H1 (cell line): ENCODE measurements around the gene CIRBP. TPM values are rescaled to one million over a fixed set of nuclear protein-coding genes. Genes with fewer than 3 reads are reported as not detected.

ENCODE experiments used
- CTCF ChIA-PET: fragments of 300-600 bp; sonication (Branson Sonifier 250); formaldehyde crosslinking; loops from one replicate; lab custom pipeline; 2021; ENCODE audit not compliant: partially characterized antibody; lab: Charles Lee
- POLR2A ChIA-PET: fragments of 300-600 bp; sonication (Branson Sonifier 250); formaldehyde crosslinking; loops from one replicate; lab custom pipeline; 2021; ENCODE audit warnings: inconsistent platforms; ENCODE audit not compliant: partially characterized antibody; lab: Charles Lee
- DNase-seq, 2 experiments: peaks; one replicate each; pipeline versions ENCODE4 v3.0.0 to v3.0.0-alpha.2; 2010 to 2022; ENCODE audit warnings: low spot score in 2 of 2, low read depth in 1 of 2, mixed read lengths in 1 of 2
- FAIRE-seq: peaks from 2 replicates; lab custom pipeline; 2011; peaks lifted over from hg19 to GRCh38; lab: Jason Lieb, UNC
- H2AFZ ChIP-seq: 2 replicates; pipeline ENCODE4 v1.8.1; 2012; ENCODE audit warnings: low read length, inconsistent platforms
- H2AK5ac ChIP-seq: 2 replicates; pipeline ENCODE4 v1.6.1; 2013; ENCODE audit warnings: low read depth, low read length
- H2BK120ac ChIP-seq: replicated peaks from 2 replicates; pipeline ENCODE3; 2013; ENCODE audit warnings: low read depth, low read length, inconsistent platforms
- H2BK12ac ChIP-seq: 2 replicates; pipeline ENCODE4 v1.6.1; 2013; ENCODE audit warnings: low read depth, low read length
- H2BK15ac ChIP-seq: 2 replicates; pipeline ENCODE4 v1.6.1; 2013; ENCODE audit warnings: low read length
- H2BK20ac ChIP-seq: 2 replicates; pipeline ENCODE4 v1.6.1; 2013; ENCODE audit warnings: low read length
- H2BK5ac ChIP-seq: 2 replicates; pipeline ENCODE4 v1.6.1; 2013; ENCODE audit warnings: low read depth, low read length
- H3K14ac ChIP-seq: 2 replicates; pipeline ENCODE4 v1.6.1; 2013; ENCODE audit warnings: inconsistent platforms; ENCODE audit not compliant: insufficient read length
- H3K18ac ChIP-seq: 2 replicates; pipeline ENCODE4 v1.6.1; 2013; ENCODE audit warnings: low read length; ENCODE audit errors: extremely low read depth
- H3K23ac ChIP-seq: 2 replicates; pipeline ENCODE4 v1.6.1; 2013; ENCODE audit warnings: inconsistent platforms; ENCODE audit not compliant: insufficient read length
- H3K23me2 ChIP-seq: 2 replicates; pipeline ENCODE4 v1.6.1; 2013; ENCODE audit warnings: low read depth, low read length
- H3K27ac ChIP-seq: 2 replicates; pipeline ENCODE4 v1.6.1; 2011; ENCODE audit warnings: low read depth, low read length, inconsistent platforms
- H3K27me3 ChIP-seq, 4 experiments: replicated peaks in 1 of 4; 1 replicate in 1 of 4; 2 replicates in 3 of 4; pipeline versions ENCODE4 v1.6.1 to v1.8.1; 2011 to 2013; ENCODE audit warnings: low read length in 3 of 4, mild to moderate bottlenecking in 3 of 4, inconsistent platforms in 2 of 4, mixed read lengths in 2 of 4, moderate library complexity in 1 of 4; ENCODE audit not compliant: control insufficient read depth in 3 of 4, insufficient read depth in 3 of 4; ENCODE audit errors: extremely low read depth in 1 of 4
- H3K36me3 ChIP-seq, 4 experiments: 2 replicates each; pipeline versions ENCODE4 v1.6.1 to v1.8.1; 2011 to 2013; ENCODE audit warnings: mild to moderate bottlenecking in 4 of 4, low read length in 3 of 4, moderate library complexity in 2 of 4, control low read depth in 1 of 4, inconsistent platforms in 1 of 4; ENCODE audit not compliant: insufficient read depth in 4 of 4, control insufficient read depth in 2 of 4
- H3K4ac ChIP-seq: replicated peaks from 2 replicates; pipeline ENCODE3; 2013; ENCODE audit warnings: low read length, low read depth, mixed read lengths, inconsistent platforms; ENCODE audit not compliant: insufficient read length
- H3K4me1 ChIP-seq, 4 experiments: replicated peaks in 1 of 4; 1 replicate in 1 of 4; 2 replicates in 3 of 4; pipeline versions ENCODE4 v1.6.1 to v1.8.1; 2011 to 2013; ENCODE audit warnings: low read length in 3 of 4, inconsistent platforms in 2 of 4, mixed read lengths in 1 of 4; ENCODE audit not compliant: insufficient read depth in 4 of 4, control insufficient read depth in 3 of 4
- H3K4me2 ChIP-seq, 2 experiments: 2 replicates each; pipeline versions ENCODE4 v1.6.1 to v1.8.1; 2011 to 2013; ENCODE audit warnings: low read depth in 2 of 2, low read length in 2 of 2, control low read depth in 1 of 2, inconsistent platforms in 1 of 2, mild to moderate bottlenecking in 1 of 2; ENCODE audit not compliant: insufficient read depth in 1 of 2
- H3K4me3 ChIP-seq, 4 experiments: fragments of 200-600, 300-600 bp in 1 of 4; sonication (generic), shearing (Covaris generic), sonication (Bioruptor Twin) in 1 of 4; 2 replicates each; pipeline versions ENCODE4 v1.5.1 to v1.8.1; 2011 to 2016; ENCODE audit warnings: low read length in 4 of 4, low read depth in 3 of 4, control low read depth in 2 of 4, inconsistent platforms in 2 of 4, mild to moderate bottlenecking in 2 of 4, mixed read lengths in 1 of 4, moderate library complexity in 1 of 4; ENCODE audit not compliant: insufficient read depth in 2 of 4; ENCODE audit errors: extremely low read depth in 1 of 4
- H3K56ac ChIP-seq: replicated peaks from 2 replicates; pipeline ENCODE3; 2013; ENCODE audit warnings: low read depth, mild to moderate bottlenecking, mixed read lengths, low read length, inconsistent platforms; ENCODE audit not compliant: insufficient read length
- H3K79me1 ChIP-seq: 2 replicates; pipeline ENCODE4 v1.6.1; 2013; ENCODE audit warnings: low read depth, low read length, control low read depth
- H3K79me2 ChIP-seq, 2 experiments: 2 replicates each; pipeline versions ENCODE4 v1.6.1 to v1.8.1; 2012 to 2013; ENCODE audit warnings: low read length in 2 of 2, mild to moderate bottlenecking in 2 of 2, inconsistent platforms in 1 of 2; ENCODE audit not compliant: insufficient read depth in 2 of 2, control insufficient read depth in 1 of 2
- H3K9ac ChIP-seq, 4 experiments: replicated peaks in 1 of 4; 1 replicate in 1 of 4; 2 replicates in 3 of 4; pipeline versions ENCODE4 v1.6.1 to v1.8.1; 2011 to 2013; ENCODE audit warnings: low read depth in 3 of 4, low read length in 3 of 4, control low read depth in 2 of 4, mild to moderate bottlenecking in 2 of 4, moderate library complexity in 2 of 4, inconsistent platforms in 1 of 4; ENCODE audit errors: extremely low read depth in 1 of 4
- H3K9me3 ChIP-seq, 2 experiments: 2 replicates each; pipeline versions ENCODE4 v1.6.1 to v1.8.1; 2012 to 2013; ENCODE audit warnings: mild to moderate bottlenecking in 2 of 2, moderate library complexity in 2 of 2, control low read depth in 1 of 2, inconsistent platforms in 1 of 2, low read depth in 1 of 2, low read length in 1 of 2, mixed read lengths in 1 of 2; ENCODE audit not compliant: insufficient read depth in 2 of 2
- H4K20me1 ChIP-seq, 2 experiments: replicated peaks in 1 of 2; 2 replicates each; pipeline versions ENCODE3 to v1.8.1; 2011 to 2013; ENCODE audit warnings: inconsistent platforms in 2 of 2, low read length in 2 of 2, mild to moderate bottlenecking in 1 of 2; ENCODE audit not compliant: insufficient read depth in 2 of 2, control insufficient read depth in 1 of 2
- H4K5ac ChIP-seq: 2 replicates; pipeline ENCODE4 v1.6.1; 2013; ENCODE audit warnings: low read length, low read depth, mixed read lengths, inconsistent platforms; ENCODE audit not compliant: insufficient read length
- H4K8ac ChIP-seq: 2 replicates; pipeline ENCODE4 v1.8.0; 2013; ENCODE audit warnings: mild to moderate bottlenecking, moderate library complexity, low read length, inconsistent platforms; ENCODE audit not compliant: insufficient read depth; ENCODE audit errors: extremely low read depth
- H4K91ac ChIP-seq: replicated peaks from 2 replicates; pipeline ENCODE3; 2013; ENCODE audit warnings: low read length, mixed read lengths, inconsistent platforms; ENCODE audit not compliant: insufficient read length
- KDM5A ChIP-seq: fragments of 200-600 bp; IDR thresholded peaks from 2 replicates; pipeline ENCODE4 v1.7.1; 2012; ENCODE audit warnings: mild to moderate bottlenecking, low read length, inconsistent platforms, mixed read lengths
- RBBP5 ChIP-seq: IDR thresholded peaks from 2 replicates; pipeline ENCODE4 v1.7.1; 2012; ENCODE audit warnings: low read depth, mild to moderate bottlenecking, inconsistent platforms, low read length, moderate library complexity, borderline replicate concordance
- WGBS, 2 experiments: shearing (Covaris generic) in 1 of 2; methylation state at CpG; one replicate each; pipeline versions ENCODE4 v1.1.6 to v1.1.7; 2013 to 2015; ENCODE audit warnings: low lambda C conversion rate in 2 of 2, mixed read lengths in 2 of 2, inconsistent platforms in 1 of 2, low coverage in 1 of 2, missing lambda C conversion rate in 1 of 2; ENCODE audit not compliant: insufficient replicate concordance in 2 of 2, insufficient coverage in 1 of 2, insufficient read length in 1 of 2; ENCODE audit errors: extremely low coverage in 1 of 2, missing lambda C conversion rate in 1 of 2; 5-methylcytosine and 5-hydroxymethylcytosine counted together
- polyA plus RNA-seq, 7 experiments: library from polyadenylated mRNA; depleted of rRNA in 3 of 7; stranded (reverse) in 5 of 7; unstranded in 2 of 7; fragments of >200 nt in 5 of 7; fragments of 200-250 nt in 2 of 7; gene quantifications; 1 replicate in 5 of 7; 2 replicates in 1 of 7; 4 replicates in 1 of 7; pipeline versions ENCODE4 v1.2.1 to v1.2.3, GENCODE V29; 2011 to 2013; ENCODE audit warnings: missing spikeins in 2 of 7, mixed read lengths in 2 of 7
- total RNA-seq: library from RNA; stranded (reverse); fragmentation: NEBNext Ultra II Directional; extraction: Animal tissue kit (Norgen Biotek cat#: 25700); gene quantifications from 2 replicates; pipeline ENCODE4 v1.2.1, GENCODE V29; 2021

CIRBP gene
- total and polyA plus RNA-seq, 2 of the 8 experiments (the other 6 are each of a cell fraction or from before 2014, with no cell fraction given), result 175 to 199 TPM

- Histone ChIP-seq H3K4ac (peak overlapping the region; percentile 33), H3K9me3 (no peaks in the 10 kb centered on the region)
- CTCF ChIA-PET, result interaction anchor here (1.3 to 3.1 kb wide), 3 partner anchors 13 to 30 kb away, joined by 5 to 29 read pairs (median 9); no protein-coding TSS in a partner anchor
These were observed 5.1 kb downstream of the CIRBP start for GRCh38 chr19:1274081-1274851.

More at GRCh38 chr19:1274081-1274851, 5.1 kb downstream of the CIRBP start:
- H2AFZ ChIP-seq, result no peak overlapping the region
- no peak for DNase-seq
- peak overlapping the region; percentile 88; the same call in 1 of the 2 replicates for H4K8ac ChIP-seq
- no peaks in the 10 kb centered on the region for H3K27me3 ChIP-seq
- H3K79me2 ChIP-seq, result peaks cover 5 to 38% of the 10 kb centered on the region in 2 experiments
- 0 out of 2 replicates have a peak, but pooled peaks have one; percentile 10 for TF ChIP-seq RBBP5
- TF ChIP-seq KDM5A, result no peak
- H3K79me1 ChIP-seq, result peaks cover 22% of the 10 kb centered on the region
- peak overlapping the region; percentile 60; the same call in 1 of the 2 replicates for H2BK5ac ChIP-seq
- H2AK5ac ChIP-seq, result no peak overlapping the region
- peak overlapping the region in 2 of 4 experiments; percentile 69 to 99; a peak in 5 of 7 replicates for H3K9ac ChIP-seq
- H3K23ac ChIP-seq, result no peak overlapping the region
- no peak overlapping the region for H2BK12ac ChIP-seq
- no peak overlapping the region for H2BK20ac ChIP-seq
- H3K27ac ChIP-seq, result peak overlapping the region; percentile 75; the same call in 1 of the 2 replicates
- no peak overlapping the region for H3K14ac ChIP-seq
- WGBS, 2 experiments, result 86% methylated on average over 30 of the region's 46 CpGs; no CpG with 5 or more reads in 1 of the 2 experiments
- H3K23me2 ChIP-seq, result peaks cover 18% of the 10 kb centered on the region; the same call in 1 of the 2 replicates
- POLR2A ChIA-PET, result interaction anchor here (0.7 to 11.4 kb wide), 24 partner anchors 9 to 277 kb away, joined by 3 to 331 read pairs (median 4); partner anchors contain the start of genes ATP5F1D, CBARP and CIRBP
- no peak overlapping the region for H3K56ac ChIP-seq
- no peak overlapping the region for H3K18ac ChIP-seq
- no peak overlapping the region for H4K5ac ChIP-seq
- no peak overlapping the region for H2BK15ac ChIP-seq
- peak overlapping the region; percentile 53 for H4K91ac ChIP-seq
- peak overlapping the region; percentile 80 to 90 for H3K4me2 ChIP-seq
- H3K4me3 ChIP-seq, result peak overlapping the region; percentile 77 to 82 (median 78); a peak in 7 of 8 replicates
- H3K36me3 ChIP-seq, result peaks cover 33 to 47% (median 43%) of the 10 kb centered on the region in 4 experiments
- H2BK120ac ChIP-seq, result no peak overlapping the region
- peaks cover 4 to 26% (median 22%) of the 10 kb centered on the region in 4 experiments; a peak in 6 of 7 replicates for H3K4me1 ChIP-seq
- no peak for FAIRE-seq
- H4K20me1 ChIP-seq, result peaks cover 7 to 28% of the 10 kb centered on the region in 2 experiments
